Measurements from ENCODE around the gene RWDD2A.
"Not testable (repeated sequence)": the region's sequence is repeated elsewhere in the genome, so short reads cannot be mapped to it uniquely, and the experiment has no call there.

- not testable (repeated sequence) for TF ChIP-seq CTCF, POLR2A (IDR thresholded peaks at IDR 0.05)
Observed at GRCh38 chr6:83191974-83192373, 1.2 kb upstream of the RWDD2A start.

Measured in testis (tissue), 2 donors.